ENCODE results near the gene GRIK1. TPM values are rescaled to one million over a fixed set of nuclear protein-coding genes. Genes with fewer than 3 reads are reported as not detected.

GRIK1 gene
- total RNA-seq, 1 donor from 2014 or later, result not detected

DNA sequence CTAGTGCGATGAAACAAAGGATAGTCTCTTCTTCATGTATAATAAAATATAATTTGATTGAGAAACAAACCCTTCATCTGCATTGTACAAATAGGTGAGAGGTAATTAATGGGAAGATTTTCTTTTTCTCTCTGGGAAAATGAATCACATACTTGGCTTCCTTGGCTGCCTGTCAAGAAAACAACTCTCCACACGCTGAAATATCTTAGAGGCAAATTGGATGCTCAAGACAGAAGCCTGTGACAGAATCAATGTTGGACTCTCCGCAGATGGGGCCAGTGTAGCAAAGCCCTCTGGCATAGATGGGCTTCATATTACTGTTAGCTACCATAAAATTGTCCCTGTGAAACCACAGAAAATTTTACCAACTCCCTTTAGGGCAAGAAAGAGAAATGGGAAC is 186.6 kb downstream of the GRIK1 start:
- no peak for DNase-seq (ENCODE audit: extremely low spot score, unreplicated experiment)
- no peaks in the 10 kb centered on the region for H3K9me3 Mint-ChIP-seq (ENCODE audit: unreplicated experiment)
- no peak for TF ChIP-seq CTCF (IDR thresholded peaks at IDR 0.05)
- no peak overlapping the region for H3K4me3 Mint-ChIP-seq (ENCODE audit: unreplicated experiment)
- peak overlapping the region; percentile 55 for H3K27ac Mint-ChIP-seq (ENCODE audit: unreplicated experiment)
- no peaks in the 10 kb centered on the region for H3K36me3 Mint-ChIP-seq (ENCODE audit: unreplicated experiment)
- peaks cover 18% of the 10 kb centered on the region for H3K27me3 Mint-ChIP-seq (ENCODE audit: unreplicated experiment)
- H3K4me1 Mint-ChIP-seq (ENCODE audit: unreplicated experiment), result peaks cover 15% of the 10 kb centered on the region

DNA sequence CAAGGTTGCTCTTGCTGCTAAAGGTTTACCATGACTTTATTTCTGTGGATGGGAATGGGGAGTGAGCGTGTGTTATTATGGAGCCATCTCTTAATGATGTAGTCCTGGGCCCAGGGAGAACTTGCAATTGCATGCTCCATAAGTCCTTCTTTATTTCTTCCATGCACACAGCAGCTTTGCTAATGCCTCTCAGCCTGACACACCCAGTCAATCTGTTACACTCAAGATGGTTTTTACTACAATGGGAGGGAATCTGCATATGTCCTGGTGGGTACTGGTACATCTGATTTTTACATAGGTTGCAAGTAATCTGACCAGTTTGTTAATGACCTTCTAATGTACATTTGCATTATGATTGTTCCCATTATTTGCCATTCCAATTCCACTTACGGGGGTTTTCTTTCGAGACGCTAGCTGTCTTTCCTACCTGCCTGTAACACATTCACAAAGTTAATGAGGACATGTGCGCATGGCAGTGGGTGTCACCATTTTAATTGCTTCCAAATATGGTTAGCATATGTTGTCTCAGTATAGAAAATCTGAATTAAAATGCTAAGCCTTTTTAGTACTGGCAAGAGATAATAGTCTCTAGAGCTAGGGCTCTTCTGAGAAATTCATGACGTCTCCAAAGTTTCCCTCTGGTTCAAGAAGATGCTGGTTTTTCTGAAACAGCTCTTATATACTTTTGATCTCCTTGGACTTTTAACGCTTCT is 188.2 kb downstream of the GRIK1 start:
- Mint-ChIP-seq H3K9me3 (ENCODE audit: unreplicated experiment) (no peaks in the 10 kb centered on the region), H3K27ac (ENCODE audit: unreplicated experiment) (no peak overlapping the region), H3K4me3 (ENCODE audit: unreplicated experiment) (no peak overlapping the region), H3K4me1 (ENCODE audit: unreplicated experiment) (peaks cover 15% of the 10 kb centered on the region), H3K36me3 (ENCODE audit: unreplicated experiment) (no peaks in the 10 kb centered on the region), H3K27me3 (ENCODE audit: unreplicated experiment) (peaks cover 29% of the 10 kb centered on the region)
- no peak for TF ChIP-seq CTCF (IDR thresholded peaks at IDR 0.05)
- no peak for DNase-seq (ENCODE audit: extremely low spot score, unreplicated experiment)

GRCh38 chr21:29749957-29750356 is 189.8 kb downstream of the GRIK1 start:
- no peak for TF ChIP-seq CTCF (IDR thresholded peaks at IDR 0.05)
- DNase-seq (ENCODE audit: extremely low spot score, unreplicated experiment), result no peak
- H3K4me3 Mint-ChIP-seq (ENCODE audit: unreplicated experiment), result no peak overlapping the region
- H3K27ac Mint-ChIP-seq (ENCODE audit: unreplicated experiment), result no peak overlapping the region
- H3K9me3 Mint-ChIP-seq (ENCODE audit: unreplicated experiment), result no peaks in the 10 kb centered on the region
- no peaks in the 10 kb centered on the region for H3K36me3 Mint-ChIP-seq (ENCODE audit: unreplicated experiment)
- H3K27me3 Mint-ChIP-seq (ENCODE audit: unreplicated experiment), result peaks cover 26% of the 10 kb centered on the region
- H3K4me1 Mint-ChIP-seq (ENCODE audit: unreplicated experiment), result peaks cover 15% of the 10 kb centered on the region

DNA sequence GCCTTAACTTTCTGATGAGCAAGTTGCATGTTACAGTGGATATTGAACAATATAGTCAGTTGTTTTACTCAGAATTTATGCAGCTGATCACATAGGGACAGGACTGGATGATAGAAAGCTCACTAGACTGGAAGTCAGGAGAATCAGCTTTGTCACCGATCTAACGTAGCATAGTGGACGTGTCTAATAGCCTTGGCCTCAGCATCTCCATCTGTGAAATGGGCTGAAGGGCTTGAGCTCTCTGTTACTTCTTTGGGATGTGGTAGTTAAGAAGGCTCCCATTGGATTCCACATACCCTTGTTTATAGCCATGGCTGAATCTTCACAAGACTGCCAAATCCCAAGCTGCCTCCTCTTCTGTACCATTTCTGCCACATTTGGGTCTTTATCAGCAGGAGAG is 190.6 kb downstream of the GRIK1 start:
- DNase-seq (ENCODE audit: extremely low spot score, unreplicated experiment), result no peak
- Mint-ChIP-seq H3K27ac (ENCODE audit: unreplicated experiment) (no peak overlapping the region), H3K4me3 (ENCODE audit: unreplicated experiment) (no peak overlapping the region), H3K9me3 (ENCODE audit: unreplicated experiment) (no peaks in the 10 kb centered on the region), H3K36me3 (ENCODE audit: unreplicated experiment) (no peaks in the 10 kb centered on the region), H3K4me1 (ENCODE audit: unreplicated experiment) (peaks cover 15% of the 10 kb centered on the region), H3K27me3 (ENCODE audit: unreplicated experiment) (peaks cover 30% of the 10 kb centered on the region)
- TF ChIP-seq CTCF (IDR thresholded peaks at IDR 0.05), result no peak

DNA sequence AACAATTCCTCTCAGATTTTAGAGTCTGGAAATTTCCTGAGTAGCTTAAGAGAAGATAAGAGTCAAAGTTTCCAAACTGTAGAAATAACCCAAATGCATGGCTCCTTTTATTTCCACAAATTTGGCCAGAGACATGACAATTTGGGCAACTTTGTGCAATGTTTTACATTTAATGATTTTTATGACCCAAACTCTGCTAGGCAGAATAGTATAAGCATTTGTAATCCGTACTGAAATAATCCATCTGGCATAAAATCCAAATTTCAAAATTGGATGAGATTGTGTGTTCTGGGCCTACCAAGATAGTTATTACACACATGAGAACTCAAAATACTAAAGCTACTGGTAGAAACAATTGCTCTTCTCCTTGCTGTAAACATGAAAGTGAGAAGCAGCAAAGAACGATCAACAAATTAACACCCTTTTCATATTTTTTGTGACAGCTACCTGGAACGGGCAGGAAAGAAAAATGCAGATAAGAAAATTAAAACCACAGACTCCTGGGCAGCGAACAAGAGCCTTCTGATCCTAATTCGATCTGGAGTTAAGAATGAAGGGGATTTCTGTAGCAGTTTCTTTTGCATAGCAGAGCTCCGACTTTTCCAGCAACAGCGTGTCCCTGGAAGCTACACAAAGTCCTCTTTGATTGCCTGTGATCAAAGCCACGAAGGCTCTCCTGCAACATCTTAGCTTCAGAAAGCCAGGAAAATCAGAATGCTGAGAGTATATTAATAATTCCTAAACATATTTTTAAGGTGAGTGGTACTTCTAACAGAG is 191.2 kb downstream of the GRIK1 start:
- H3K36me3 Mint-ChIP-seq (ENCODE audit: unreplicated experiment), result no peaks in the 10 kb centered on the region
- H3K4me3 Mint-ChIP-seq (ENCODE audit: unreplicated experiment), result no peak overlapping the region
- DNase-seq (ENCODE audit: extremely low spot score, unreplicated experiment), result no peak
- peaks cover 31% of the 10 kb centered on the region for H3K27me3 Mint-ChIP-seq (ENCODE audit: unreplicated experiment)
- TF ChIP-seq CTCF (IDR thresholded peaks at IDR 0.05), result no peak
- peaks cover 9% of the 10 kb centered on the region for H3K4me1 Mint-ChIP-seq (ENCODE audit: unreplicated experiment)
- H3K27ac Mint-ChIP-seq (ENCODE audit: unreplicated experiment), result no peak overlapping the region
- no peaks in the 10 kb centered on the region for H3K9me3 Mint-ChIP-seq (ENCODE audit: unreplicated experiment)
